SK-N-SH (cell line): ENCODE data around the gene SPRN. TPM values are rescaled to one million over a fixed set of nuclear protein-coding genes. Genes with fewer than 3 reads are reported as not detected.

Experiments
- CTCF ChIA-PET: fragments of 300-600, 350-600 bp; formaldehyde crosslinking; extraction: SDS; loops from one replicate; lab custom pipeline; 2021; lab: Yijun Ruan, JAX
- POLR2A ChIA-PET: fragments of 350-600 bp; sonication (Branson Sonifier 250); formaldehyde crosslinking; extraction: SDS; loops from one replicate; lab custom pipeline; 2020; ENCODE audit warnings: antibody characterized with exemption, inconsistent platforms; lab: Yijun Ruan, JAX
- DNase-seq: peaks from one replicate; pipeline ENCODE4 v3.0.0; 2012
- H2AFZ ChIP-seq: fragments of 200-600 bp; sonication (generic); 2 replicates; pipeline ENCODE4 v1.8.1; 2016; ENCODE audit warnings: antibody characterized with exemption, mild to moderate bottlenecking, low read depth
- H3F3A ChIP-seq: fragments of 200-600 bp; sonication (generic); replicated peaks from 2 replicates; pipeline ENCODE3; 2016; ENCODE audit warnings: antibody characterized with exemption, mild to moderate bottlenecking; ENCODE audit not compliant: insufficient read depth
- H3K27ac ChIP-seq, 2 experiments: fragments of 200-500 bp in 1 of 2; fragments of 200-600 bp in 1 of 2; sonication (Bioruptor generic) in 1 of 2; sonication (generic), shearing (Covaris generic) in 1 of 2; 2 replicates each; pipeline versions ENCODE4 v1.5.1 to v1.6.1; 2014 to 2016; ENCODE audit warnings: low read depth in 2 of 2, inconsistent platforms in 1 of 2, low read length in 1 of 2, mild to moderate bottlenecking in 1 of 2, mixed read lengths in 1 of 2
- H3K27me3 ChIP-seq: fragments of 200-600 bp; sonication (generic), shearing (Covaris generic); 2 replicates; pipeline ENCODE4 v1.6.1; 2016; ENCODE audit warnings: mixed run types; ENCODE audit not compliant: insufficient read depth
- H3K36me3 ChIP-seq, 2 experiments: fragments of 200-500 bp in 1 of 2; fragments of 200-600 bp in 1 of 2; sonication (Bioruptor generic) in 1 of 2; sonication (generic) in 1 of 2; replicated peaks in 1 of 2; 2 replicates each; pipeline versions ENCODE3 to v1.5.1; 2014 to 2016; ENCODE audit warnings: low read length in 1 of 2, mild to moderate bottlenecking in 1 of 2; ENCODE audit not compliant: insufficient read depth in 2 of 2, control insufficient read depth in 1 of 2
- H3K4me1 ChIP-seq, 2 experiments: fragments of 200-500 bp in 1 of 2; fragments of 200-600 bp in 1 of 2; sonication (Bioruptor generic) in 1 of 2; sonication (generic), shearing (Covaris generic) in 1 of 2; 2 replicates each; pipeline versions ENCODE4 v1.5.1 to v1.6.1; 2014 to 2016; ENCODE audit warnings: low read depth in 1 of 2, low read length in 1 of 2, mixed run types in 1 of 2; ENCODE audit not compliant: insufficient read depth in 2 of 2, control insufficient read depth in 1 of 2
- H3K4me2 ChIP-seq: fragments of 200-600 bp; sonication (generic), shearing (Covaris generic); 2 replicates; pipeline ENCODE4 v1.6.1; 2017; ENCODE audit warnings: mixed run types
- H3K4me3 ChIP-seq, 2 experiments: fragments of 200-500 bp in 1 of 2; fragments of 200-600 bp in 1 of 2; sonication (Bioruptor generic) in 1 of 2; sonication (generic), shearing (Covaris generic) in 1 of 2; 2 replicates each; pipeline versions ENCODE4 v1.5.1 to v1.8.1; 2014 to 2016; ENCODE audit warnings: low read depth in 2 of 2, inconsistent platforms in 1 of 2, low read length in 1 of 2, mild to moderate bottlenecking in 1 of 2, mixed read lengths in 1 of 2, moderate library complexity in 1 of 2
- H3K79me2 ChIP-seq: fragments of 200-600 bp; sonication (generic); 2 replicates; pipeline ENCODE4 v1.8.1; 2017; ENCODE audit warnings: mild to moderate bottlenecking; ENCODE audit not compliant: insufficient read depth
- H3K9ac ChIP-seq: fragments of 200-600 bp; sonication (generic); 2 replicates; pipeline ENCODE4 v1.6.1; 2017; ENCODE audit warnings: mixed run types
- H3K9me2 ChIP-seq: fragments of 200-600 bp; sonication (generic); 2 replicates; pipeline ENCODE4 v1.6.1; 2017; ENCODE audit warnings: mixed run types
- H3K9me3 ChIP-seq: fragments of 200-600 bp; sonication (generic); 2 replicates; pipeline ENCODE4 v1.6.1; 2017; ENCODE audit warnings: mixed run types, mild to moderate bottlenecking, moderate library complexity
- H4K20me1 ChIP-seq: fragments of 200-600 bp; sonication (generic); 2 replicates; pipeline ENCODE4 v1.6.1; 2017; ENCODE audit warnings: mild to moderate bottlenecking, mixed run types; ENCODE audit not compliant: insufficient read depth
- EP300 ChIP-seq, 2 experiments: IDR thresholded peaks; 2 replicates each; pipeline versions ENCODE4 v1.4.0 to v1.6.1; 2012; ENCODE audit warnings: borderline replicate concordance in 1 of 2, low read depth in 1 of 2, low read length in 1 of 2
- EZH2phosphoT487 ChIP-seq: fragments of 200-600 bp; sonication (generic); IDR thresholded peaks from 2 replicates; pipeline ENCODE4 v1.6.1; 2017; ENCODE audit warnings: low read depth, mixed run types, mild to moderate bottlenecking, antibody characterized with exemption, moderate library complexity, borderline replicate concordance
- GABPA ChIP-seq: IDR thresholded peaks from 2 replicates; pipeline ENCODE4 v1.4.0; 2012; ENCODE audit warnings: low read depth, mild to moderate bottlenecking
- PBX3 ChIP-seq: IDR thresholded peaks from 2 replicates; pipeline ENCODE4; 2012
- POLR2AphosphoS5 ChIP-seq: IDR thresholded peaks from 2 replicates; pipeline ENCODE4 v1.6.1; 2012; ENCODE audit warnings: low read depth, low read length
- SIN3A ChIP-seq: IDR thresholded peaks from 2 replicates; pipeline ENCODE4 v1.6.1; 2012; ENCODE audit warnings: low read depth, mild to moderate bottlenecking, low read length, moderate library complexity, borderline replicate concordance
- SMC3 ChIP-seq: IDR thresholded peaks from 2 replicates; pipeline ENCODE4 v1.6.1; 2012; ENCODE audit warnings: low read depth, low read length, improper control_type of control experiment
- TEAD4 ChIP-seq: IDR thresholded peaks from 2 replicates; pipeline ENCODE4 v1.4.0; 2012; ENCODE audit warnings: mild to moderate bottlenecking, borderline replicate concordance; ENCODE audit not compliant: insufficient read depth
- USF2 ChIP-seq: fragments of 150-350 bp; IDR thresholded peaks from 2 replicates; pipeline ENCODE4 v1.6.1; 2017; ENCODE audit warnings: antibody characterized with exemption, low read length, low read depth, borderline replicate concordance
- YY1 ChIP-seq: IDR thresholded peaks from 2 replicates; pipeline ENCODE4 v1.4.0; 2012; ENCODE audit warnings: low read depth, mild to moderate bottlenecking
- ZBTB33 ChIP-seq: IDR thresholded peaks from 2 replicates; pipeline ENCODE4 v1.4.0; 2012; ENCODE audit warnings: low read depth, borderline replicate concordance
- WGBS: methylation state at CpG from one replicate; pipeline ENCODE4 v1.1.6; 2017; ENCODE audit warnings: low lambda C conversion rate; 5-methylcytosine and 5-hydroxymethylcytosine counted together
- polyA plus RNA-seq, 3 experiments: library from polyadenylated mRNA; depleted of rRNA; stranded (reverse); fragments of >200 nt; gene quantifications; 2 replicates each; pipeline ENCODE4 v1.2.3, GENCODE V29; 2012

SPRN gene
- polyA plus RNA-seq, 1 of the 3 experiments (the other 2 are of a cell fraction) = 1.2 TPM

- H3K27ac ChIP-seq = no peak overlapping the region
- H4K20me1 ChIP-seq = no peaks in the 10 kb centered on the region
- no peaks in the 10 kb centered on the region for H3K36me3 ChIP-seq
- DNase-seq = no peak
- H3K79me2 ChIP-seq = no peaks in the 10 kb centered on the region
- no peak overlapping the region for H3K9ac ChIP-seq
- H3K9me3 ChIP-seq = no peaks in the 10 kb centered on the region
- CTCF ChIA-PET = no interaction called here
- no peak for TF ChIP-seq SMC3
- TF ChIP-seq EP300 (IDR thresholded peaks at IDR 0.05; ENCODE audit: borderline replicate concordance in 1 of 2, low read depth in 1 of 2, low read length in 1 of 2) = no peak
- TF ChIP-seq POLR2AphosphoS5 = no peak
- TF ChIP-seq SIN3A = no peak
- no peak for TF ChIP-seq GABPA
- TF ChIP-seq ZBTB33 = no peak
- no peak for TF ChIP-seq YY1
- no peak for TF ChIP-seq USF2
- TF ChIP-seq TEAD4 = no peak
- no peak for TF ChIP-seq PBX3
- no peak for TF ChIP-seq EZH2phosphoT487
- TF ChIP-seq, all 33 proteins: peak for 0
- Histone ChIP-seq H2AFZ (no peak overlapping the region), H3K4me3 (no peak overlapping the region), H3F3A (no peaks in the 10 kb centered on the region), H3K4me2 (no peak overlapping the region), H3K4me1 (no peaks in the 10 kb centered on the region), H3K27me3 (no peaks in the 10 kb centered on the region), H3K9me2 (no peaks in the 10 kb centered on the region)
- POLR2A ChIA-PET = no interaction called here
- WGBS = 72% methylated on average over 22 of the region's 81 CpGs
These were observed 35.2 kb upstream of the SPRN start for GRCh38 chr10:133459454-133460207.
